ENCODE measurements around the gene HTD2.

Gene HTD2

GRCh38 chr3:58357402-58357801 is 51.1 kb downstream of the HTD2 start:
- DNase-seq (ENCODE audit: low read depth), result no peak

- DNase-seq (ENCODE audit: low read depth), result no peak
Measured at GRCh38 chr3:58358092-58358491, 51.8 kb downstream of the HTD2 start.

GRCh38 chr3:58358808-58359207 is 52.5 kb downstream of the HTD2 start:
- DNase-seq (ENCODE audit: low read depth), result no peak

GRCh38 chr3:58359621-58360020 is 53.3 kb downstream of the HTD2 start:
- DNase-seq (ENCODE audit: low read depth), result no peak

- DNase-seq (ENCODE audit: low read depth), result no peak
Measured at GRCh38 chr3:58361866-58362265, 55.5 kb downstream of the HTD2 start.

GRCh38 chr3:58366699-58367098 is 60.4 kb downstream of the HTD2 start:
- DNase-seq (ENCODE audit: low read depth), result peak; percentile 16

GRCh38 chr3:58369038-58369437 is 62.7 kb downstream of the HTD2 start:
- no peak for DNase-seq (ENCODE audit: low read depth)

Data from EH (cell line).